MG63 (cell line): ENCODE data around the gene TXNL1. TPM values are rescaled to one million over a fixed set of nuclear protein-coding genes. Genes with fewer than 3 reads are reported as not detected.

ENCODE experiments used
- DNase-seq: peaks from one replicate; pipeline ENCODE4 v3.0.0-alpha.2; 2020
- H3K27me3 ChIP-seq: fragments of 250-450 bp; sonication (Bioruptor Pico); 2 replicates; pipeline ENCODE4 v1.5.1; 2020; ENCODE audit warnings: mild to moderate bottlenecking, moderate library complexity
- H3K36me3 ChIP-seq: fragments of 250-450 bp; sonication (Bioruptor Pico); 2 replicates; pipeline ENCODE4 v1.5.1; 2020; ENCODE audit warnings: mild to moderate bottlenecking, moderate library complexity
- H3K4me3 ChIP-seq: fragments of 250-450 bp; sonication (Bioruptor Pico); 2 replicates; pipeline ENCODE4 v1.5.1; 2020; ENCODE audit warnings: mild to moderate bottlenecking, moderate library complexity
- H3K9me3 ChIP-seq: fragments of 250-450 bp; sonication (Bioruptor Pico); 2 replicates; pipeline ENCODE4 v1.5.1; 2020; ENCODE audit warnings: mild to moderate bottlenecking, moderate library complexity
- total RNA-seq: library from RNA; depleted of rRNA; stranded (reverse); fragments of >200 nt; shearing (Covaris generic); gene quantifications from 2 replicates; pipeline ENCODE4 v1.2.3, GENCODE V29; 2014; ENCODE audit warnings: low replicate concordance

TXNL1 gene
- total RNA-seq, 1 experiment from 2014 or later, result 128 TPM

- H3K9me3 ChIP-seq, result no peaks in the 10 kb centered on the region
- DNase-seq, result peak; percentile 98
These were observed 12.8 kb upstream of the TXNL1 start, which contains the start of gene WDR7 for GRCh38 chr18:56650944-56651770. Gene WDR7 (plus strand): TSS chr18:56651359. CDS start chr18:56672516, 21,157 bp downstream.

GRCh38 chr18:56649996-56650395 lies 11.6 kb upstream of the TXNL1 start:
- Histone ChIP-seq H3K27me3 (no peaks in the 10 kb centered on the region), H3K9me3 (no peaks in the 10 kb centered on the region), H3K4me3 (no peak overlapping the region), H3K36me3 (no peaks in the 10 kb centered on the region)
- no peak for DNase-seq

More at GRCh38 chr18:56650944-56651770, 12.8 kb upstream of the TXNL1 start, which contains the start of gene WDR7:
- peak within 1 kb of the TSS; percentile 96 for H3K4me3 ChIP-seq
- H3K36me3 ChIP-seq, result no peaks in the 10 kb centered on the region
- no peaks in the 10 kb centered on the region for H3K27me3 ChIP-seq

GRCh38 chr18:56647951-56648893 lies 9.8 kb upstream of the TXNL1 start:
- Histone ChIP-seq H3K36me3 (no peaks in the 10 kb centered on the region), H3K27me3 (no peaks in the 10 kb centered on the region), H3K4me3 (no peak overlapping the region), H3K9me3 (no peaks in the 10 kb centered on the region)
- DNase-seq, result no peak

GRCh38 chr18:56647071-56647470 lies 8.7 kb upstream of the TXNL1 start:
- no peak overlapping the region for H3K4me3 ChIP-seq
- H3K9me3 ChIP-seq, result no peaks in the 10 kb centered on the region
- DNase-seq, result no peak
- no peaks in the 10 kb centered on the region for H3K36me3 ChIP-seq
- no peaks in the 10 kb centered on the region for H3K27me3 ChIP-seq

- Histone ChIP-seq H3K36me3 (no peaks in the 10 kb centered on the region), H3K4me3 (no peak overlapping the region), H3K9me3 (no peaks in the 10 kb centered on the region), H3K27me3 (no peaks in the 10 kb centered on the region)
- DNase-seq, result no peak
These were observed 7.1 kb upstream of the TXNL1 start for GRCh38 chr18:56645415-56646016.

GRCh38 chr18:56643381-56643780 lies 5.0 kb upstream of the TXNL1 start:
- no peaks in the 10 kb centered on the region for H3K27me3 ChIP-seq
- no peak for DNase-seq
- no peaks in the 10 kb centered on the region for H3K36me3 ChIP-seq

GRCh38 chr18:56641714-56642337 lies 3.4 kb upstream of the TXNL1 start:
- Histone ChIP-seq H3K9me3 (no peaks in the 10 kb centered on the region), H3K27me3 (no peaks in the 10 kb centered on the region), H3K4me3 (no peak overlapping the region), H3K36me3 (peaks cover 13% of the 10 kb centered on the region)
- DNase-seq, result no peak

More at GRCh38 chr18:56643381-56643780, 5.0 kb upstream of the TXNL1 start:
- no peak overlapping the region for H3K4me3 ChIP-seq
- no peaks in the 10 kb centered on the region for H3K9me3 ChIP-seq

- Histone ChIP-seq H3K27me3 (no peaks in the 10 kb centered on the region), H3K9me3 (no peaks in the 10 kb centered on the region), H3K36me3 (peaks cover 27% of the 10 kb centered on the region), H3K4me3 (no peak overlapping the region; the same call in 1 of the 2 replicates)
- no peak for DNase-seq
These were observed 1.2 kb upstream of the TXNL1 start for GRCh38 chr18:56639571-56639970.

- DNase-seq, result no peak
- Histone ChIP-seq H3K36me3 (peaks cover 33% of the 10 kb centered on the region), H3K27me3 (no peaks in the 10 kb centered on the region), H3K4me3 (peak overlapping the region; percentile 98), H3K9me3 (no peaks in the 10 kb centered on the region)
These were observed 651 bp upstream of the TXNL1 start for GRCh38 chr18:56639104-56639381.

- no peak for DNase-seq
- Histone ChIP-seq H3K4me3 (peak overlapping the region; percentile 98), H3K9me3 (no peaks in the 10 kb centered on the region), H3K36me3 (peaks cover 37% of the 10 kb centered on the region), H3K27me3 (no peaks in the 10 kb centered on the region)
These were observed 621 bp downstream of the TXNL1 start for GRCh38 chr18:56637711-56638231.

GRCh38 chr18:56637176-56637575 lies 1.2 kb downstream of the TXNL1 start:
- DNase-seq, result no peak
- H3K27me3 ChIP-seq, result no peaks in the 10 kb centered on the region
- no peaks in the 10 kb centered on the region for H3K9me3 ChIP-seq
- peaks cover 43% of the 10 kb centered on the region for H3K36me3 ChIP-seq
- H3K4me3 ChIP-seq, result peak overlapping the region; percentile 98

- peaks cover 51% of the 10 kb centered on the region for H3K36me3 ChIP-seq
- H3K27me3 ChIP-seq, result no peaks in the 10 kb centered on the region
- H3K9me3 ChIP-seq, result no peaks in the 10 kb centered on the region
- no peak overlapping the region for H3K4me3 ChIP-seq
- DNase-seq, result no peak
These were observed 3.4 kb downstream of the TXNL1 start for GRCh38 chr18:56635007-56635406.

- H3K9me3 ChIP-seq, result no peaks in the 10 kb centered on the region
- DNase-seq, result no peak
- peaks cover 46% of the 10 kb centered on the region for H3K36me3 ChIP-seq
- H3K27me3 ChIP-seq, result no peaks in the 10 kb centered on the region
- no peak overlapping the region for H3K4me3 ChIP-seq
These were observed 6.0 kb downstream of the TXNL1 start for GRCh38 chr18:56632070-56633022.

GRCh38 chr18:56627991-56628390 lies 10.4 kb downstream of the TXNL1 start:
- H3K27me3 ChIP-seq, result no peaks in the 10 kb centered on the region
- H3K9me3 ChIP-seq, result no peaks in the 10 kb centered on the region
- H3K4me3 ChIP-seq, result no peak overlapping the region
- DNase-seq, result no peak
- peaks cover 48% of the 10 kb centered on the region for H3K36me3 ChIP-seq

GRCh38 chr18:56615738-56616520 lies 22.5 kb downstream of the TXNL1 start:
- Histone ChIP-seq H3K36me3 (peaks cover 60% of the 10 kb centered on the region), H3K4me3 (no peak overlapping the region), H3K9me3 (no peaks in the 10 kb centered on the region), H3K27me3 (no peaks in the 10 kb centered on the region)
- DNase-seq, result no peak
